Activated B cell treated with CpG ODN at 0.5 μM for 24 hours (primary cell): ENCODE results near the gene CTRB1. TPM values are rescaled to one million over a fixed set of nuclear protein-coding genes. Genes with fewer than 3 reads are reported as not detected.
"Not testable (repeated sequence)": the region's sequence is repeated elsewhere in the genome, so short reads cannot be mapped to it uniquely, and the experiment has no call there.

Experiments
- ATAC-seq: fragments of 200-7000 bp; cut with Tn5 transposase; one replicate; pipeline ENCODE4 v1.10.0; 2021; ENCODE audit warnings: low read depth, mild to moderate bottlenecking, moderate library complexity
- CTCF ChIA-PET: fragments of 350-600 bp; sonication (Branson Sonifier 250); formaldehyde crosslinking; loops from one replicate; lab custom pipeline; 2021; ENCODE audit warnings: antibody characterized with exemption; lab: Charles Lee
- POLR2A ChIA-PET: fragments of 350-600 bp; sonication (Branson Sonifier 250); formaldehyde crosslinking; loops from one replicate; lab custom pipeline; 2021; ENCODE audit warnings: antibody characterized with exemption; lab: Charles Lee
- DNase-seq: peaks from one replicate; pipeline ENCODE4 v3.0.0; 2022
- H3K27ac Mint-ChIP-seq: one replicate; pipeline ENCODE4 v1.8.0; 2020; ENCODE audit warnings: mixed read lengths
- H3K27me3 Mint-ChIP-seq: one replicate; pipeline ENCODE4 v1.8.0; 2021; ENCODE audit warnings: mixed read lengths
- H3K36me3 Mint-ChIP-seq: one replicate; pipeline ENCODE4 v1.8.0; 2021; ENCODE audit warnings: low read depth, mixed read lengths
- H3K4me1 Mint-ChIP-seq: one replicate; pipeline ENCODE4 v1.8.0; 2021; ENCODE audit warnings: mixed read lengths
- H3K4me3 Mint-ChIP-seq: one replicate; pipeline ENCODE4 v1.8.0; 2020; ENCODE audit warnings: mild to moderate bottlenecking, mixed read lengths
- H3K9me3 Mint-ChIP-seq: one replicate; pipeline ENCODE4 v1.8.0; 2020; ENCODE audit warnings: mixed read lengths
- intact Hi-C: fragments of 100-400 bp; cut with micrococcal nuclease; formaldehyde crosslinking; loops from one replicate; pipeline ENCODE4 v1.15.1; 2024
- total RNA-seq: library from RNA; stranded (reverse); gene quantifications from 2 replicates; pipeline ENCODE4 v1.2.3, GENCODE V29; 2022
- TF ChIP-seq, protein P1 (sequence below): fragments of 200-600 bp; IDR thresholded peaks from one replicate; pipeline ENCODE4 v1.8.0; 2022; ENCODE audit warnings: antibody characterized with exemption, mild to moderate bottlenecking

CTRB1 gene
- total RNA-seq, 1 donor from 2014 or later, result not detected

GRCh38 chr16:75207831-75208230, 11.0 kb upstream of the CTRB1 start:
- Mint-ChIP-seq H3K9me3 (no peaks in the 10 kb centered on the region), H3K4me3 (no peak overlapping the region), H3K27ac (no peak overlapping the region), H3K4me1 (no peaks in the 10 kb centered on the region), H3K27me3 (peaks cover 17% of the 10 kb centered on the region), H3K36me3 (no peaks in the 10 kb centered on the region)
- TF ChIP-seq, protein P1, sequence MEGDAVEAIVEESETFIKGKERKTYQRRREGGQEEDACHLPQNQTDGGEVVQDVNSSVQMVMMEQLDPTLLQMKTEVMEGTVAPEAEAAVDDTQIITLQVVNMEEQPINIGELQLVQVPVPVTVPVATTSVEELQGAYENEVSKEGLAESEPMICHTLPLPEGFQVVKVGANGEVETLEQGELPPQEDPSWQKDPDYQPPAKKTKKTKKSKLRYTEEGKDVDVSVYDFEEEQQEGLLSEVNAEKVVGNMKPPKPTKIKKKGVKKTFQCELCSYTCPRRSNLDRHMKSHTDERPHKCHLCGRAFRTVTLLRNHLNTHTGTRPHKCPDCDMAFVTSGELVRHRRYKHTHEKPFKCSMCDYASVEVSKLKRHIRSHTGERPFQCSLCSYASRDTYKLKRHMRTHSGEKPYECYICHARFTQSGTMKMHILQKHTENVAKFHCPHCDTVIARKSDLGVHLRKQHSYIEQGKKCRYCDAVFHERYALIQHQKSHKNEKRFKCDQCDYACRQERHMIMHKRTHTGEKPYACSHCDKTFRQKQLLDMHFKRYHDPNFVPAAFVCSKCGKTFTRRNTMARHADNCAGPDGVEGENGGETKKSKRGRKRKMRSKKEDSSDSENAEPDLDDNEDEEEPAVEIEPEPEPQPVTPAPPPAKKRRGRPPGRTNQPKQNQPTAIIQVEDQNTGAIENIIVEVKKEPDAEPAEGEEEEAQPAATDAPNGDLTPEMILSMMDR, result no peak
- DNase-seq, result no peak
- intact Hi-C loops, result loop anchor here (2.0 kb wide), 1 partner anchor 17 kb away; no protein-coding TSS in a partner anchor
- ChIA-PET POLR2A (no interaction called here), CTCF (no interaction called here)
- no peak for ATAC-seq

DNA sequence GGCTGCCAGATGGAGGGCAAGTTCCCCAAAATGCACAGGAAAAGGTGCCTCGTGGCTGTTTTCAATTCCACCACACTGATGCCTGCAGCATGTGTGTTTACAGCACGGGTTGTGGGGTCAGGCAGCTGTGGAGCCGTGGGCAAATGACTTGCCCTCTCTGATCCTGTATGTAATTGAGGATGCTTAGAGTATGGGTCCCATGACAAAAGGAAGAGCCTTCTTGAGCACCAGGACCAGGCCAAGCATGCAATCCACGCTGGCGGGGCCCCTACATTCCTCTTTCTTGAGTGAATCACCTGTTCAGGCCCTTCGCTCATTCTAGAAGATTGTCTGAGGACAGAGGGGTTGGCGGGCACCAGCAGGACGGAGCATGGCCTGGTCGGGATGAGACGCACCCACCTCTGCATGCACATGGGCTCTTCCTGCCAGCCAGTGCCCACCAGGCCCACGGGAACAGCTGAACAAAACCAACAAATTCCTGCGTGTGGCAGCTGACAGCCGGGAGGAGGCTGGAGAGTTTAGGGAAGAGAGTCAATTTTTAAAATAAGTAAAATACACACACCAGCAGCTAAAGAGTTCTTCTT, 10.5 kb upstream of the CTRB1 start:
- intact Hi-C loops, result no loop called here
- Mint-ChIP-seq H3K27ac (no peak overlapping the region), H3K36me3 (no peaks in the 10 kb centered on the region), H3K4me1 (no peaks in the 10 kb centered on the region), H3K4me3 (no peak overlapping the region), H3K9me3 (no peaks in the 10 kb centered on the region), H3K27me3 (peaks cover 19% of the 10 kb centered on the region)
- DNase-seq (no peak), ATAC-seq (no peak)
- ChIA-PET CTCF (interaction anchor here (1.0 kb wide), 1 partner anchor 25 kb away, joined by 5 read pairs; no protein-coding TSS in a partner anchor), POLR2A (no interaction called here)
- TF ChIP-seq, protein P1, result no peak

DNA sequence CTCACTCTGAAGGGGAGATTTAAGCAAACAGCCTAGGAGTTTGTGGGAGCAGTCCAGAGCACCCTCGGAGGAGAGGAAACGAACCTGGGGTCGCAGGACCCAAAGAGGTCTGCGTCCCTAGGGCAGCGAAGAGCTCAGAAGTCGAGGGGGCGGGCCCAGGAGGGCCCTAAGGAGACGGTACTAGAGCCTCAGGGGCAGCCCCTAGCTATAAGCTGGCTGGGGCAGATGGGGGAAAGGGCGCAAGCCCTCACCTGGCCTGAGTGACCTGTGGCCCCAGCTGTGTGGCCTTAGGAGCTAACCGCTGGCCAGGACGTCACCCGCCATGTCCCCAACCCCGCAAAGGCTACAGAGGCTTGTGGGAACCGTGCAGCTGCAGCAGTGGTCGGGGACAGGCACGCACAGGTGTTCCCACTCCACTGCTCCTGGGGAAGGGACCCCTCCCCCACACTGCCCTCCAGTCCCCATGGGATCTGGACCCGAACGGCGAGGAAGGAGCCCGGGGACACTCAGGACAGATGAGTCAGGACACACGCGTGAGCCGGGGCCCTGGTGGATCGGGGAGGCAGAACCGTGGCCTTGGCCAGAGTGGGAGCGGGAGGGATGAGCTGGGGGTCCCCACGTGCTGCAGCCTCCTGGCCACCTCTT, 9.8 kb upstream of the CTRB1 start:
- DNase-seq (no peak), ATAC-seq (no peak)
- ChIA-PET CTCF (interaction anchor here (1.0 to 1.6 kb wide), 2 partner anchors 16 to 25 kb away, joined by 3 to 5 read pairs; no protein-coding TSS in a partner anchor), POLR2A (no interaction called here)
- H3K27me3 Mint-ChIP-seq, result peaks cover 15% of the 10 kb centered on the region
- TF ChIP-seq, protein P1, result no peak
- no peaks in the 10 kb centered on the region for H3K36me3 Mint-ChIP-seq
- intact Hi-C loops, result no loop called here
- H3K9me3 Mint-ChIP-seq, result no peaks in the 10 kb centered on the region
- H3K27ac Mint-ChIP-seq, result no peak overlapping the region
- H3K4me1 Mint-ChIP-seq, result no peaks in the 10 kb centered on the region
- no peak overlapping the region for H3K4me3 Mint-ChIP-seq

- ATAC-seq, POLR2A ChIA-PET, DNase-seq, H3K4me1 Mint-ChIP-seq, H3K9me3 Mint-ChIP-seq, intact Hi-C loops, H3K27ac Mint-ChIP-seq, H3K36me3 Mint-ChIP-seq, H3K4me3 Mint-ChIP-seq: not testable (repeated sequence)
- peaks cover 12% of the 10 kb centered on the region for H3K27me3 Mint-ChIP-seq
- CTCF ChIA-PET, result interaction anchor here (1.6 kb wide), 1 partner anchor 16 kb away, joined by 3 read pairs; no protein-coding TSS in a partner anchor
Observed at GRCh38 chr16:75209514-75209913, 9.3 kb upstream of the CTRB1 start.

DNA sequence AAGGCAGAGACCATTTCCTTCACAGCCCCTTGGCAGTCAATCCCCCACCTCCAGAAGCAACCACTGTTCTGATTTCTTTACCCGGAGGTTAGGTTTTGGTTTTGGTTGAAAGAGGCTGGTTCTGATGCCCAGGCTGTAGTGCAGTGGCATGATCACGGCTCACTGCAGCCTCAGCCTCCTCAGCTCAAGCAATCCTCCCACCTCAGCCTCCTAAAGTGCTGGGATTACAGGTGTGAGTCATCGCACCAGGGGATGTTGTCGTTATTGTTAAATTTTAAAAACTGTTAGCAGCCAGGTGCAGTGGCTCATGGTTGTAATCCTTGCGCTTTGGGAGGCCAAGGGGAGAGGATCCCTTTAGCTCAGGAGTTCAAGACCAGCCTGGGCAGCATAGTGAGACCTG, 8.8 kb upstream of the CTRB1 start:
- CTCF ChIA-PET, result interaction anchor here (1.5 to 1.6 kb wide), 2 partner anchors 15 to 24 kb away, joined by 3 read pairs; no protein-coding TSS in a partner anchor
- no peak for DNase-seq
- intact Hi-C loops, result no loop called here
- POLR2A ChIA-PET, result no interaction called here
- H3K36me3 Mint-ChIP-seq, result no peaks in the 10 kb centered on the region
- no peak overlapping the region for H3K27ac Mint-ChIP-seq
- H3K27me3 Mint-ChIP-seq, result peaks cover 14% of the 10 kb centered on the region
- H3K9me3 Mint-ChIP-seq, result no peaks in the 10 kb centered on the region
- no peak for ATAC-seq
- H3K4me3 Mint-ChIP-seq, result no peak overlapping the region
- TF ChIP-seq, protein P1, result no peak
- H3K4me1 Mint-ChIP-seq, result no peaks in the 10 kb centered on the region

DNA sequence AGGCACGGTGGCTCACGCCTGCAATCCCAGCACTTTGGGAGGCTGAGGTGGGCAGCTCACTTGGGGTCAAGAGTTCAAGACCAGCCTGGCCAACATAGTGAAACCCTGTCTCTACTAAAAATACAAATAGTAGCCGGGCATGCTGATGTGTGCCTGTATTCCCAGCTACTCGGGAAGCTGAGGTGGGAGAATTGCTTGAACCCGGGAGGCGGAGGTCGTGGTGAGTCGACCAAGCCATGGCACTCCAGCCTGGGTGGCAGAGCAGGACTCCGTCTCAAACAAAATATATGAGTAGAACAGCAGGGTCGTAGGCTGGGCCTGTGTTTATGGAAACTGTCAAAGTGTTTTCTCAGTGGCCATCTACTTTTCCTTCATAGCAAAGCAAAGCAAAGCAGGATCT, 7.5 kb upstream of the CTRB1 start:
- POLR2A ChIA-PET, result interaction anchor here (0.6 kb wide), 1 partner anchor 11 kb away, joined by 4 read pairs; no protein-coding TSS in a partner anchor
- intact Hi-C loops, DNase-seq, H3K4me3 Mint-ChIP-seq, H3K9me3 Mint-ChIP-seq, H3K36me3 Mint-ChIP-seq, H3K27ac Mint-ChIP-seq, ATAC-seq, H3K4me1 Mint-ChIP-seq: not testable (repeated sequence)
- H3K27me3 Mint-ChIP-seq, result peaks cover 14% of the 10 kb centered on the region
- CTCF ChIA-PET, result interaction anchor here (1.5 kb wide), 1 partner anchor 23 kb away, joined by 3 read pairs; no protein-coding TSS in a partner anchor
